Mucosa of rectum (tissue), 2 donors: ENCODE results near the gene ARL14.

Experiments used
- H3K27ac ChIP-seq, 2 donors: one replicate each; pipeline ENCODE4 v1.7.0; 2013; ENCODE audit warnings: inconsistent platforms in 2 of 2, low read depth in 2 of 2, low read length in 2 of 2
- H3K27me3 ChIP-seq, 2 donors: one replicate each; pipeline ENCODE4 v1.7.0; 2013; ENCODE audit warnings: low read length in 2 of 2; ENCODE audit not compliant: control insufficient read depth in 2 of 2, insufficient read depth in 2 of 2
- H3K36me3 ChIP-seq, 2 donors: one replicate each; pipeline ENCODE4 v1.7.0; 2013; ENCODE audit warnings: low read length in 2 of 2; ENCODE audit not compliant: control insufficient read depth in 2 of 2, insufficient read depth in 2 of 2
- H3K4me1 ChIP-seq, 2 donors: one replicate each; pipeline ENCODE4 v1.7.0; 2013; ENCODE audit warnings: low read length in 2 of 2, mild to moderate bottlenecking in 1 of 2; ENCODE audit not compliant: control insufficient read depth in 2 of 2, insufficient read depth in 2 of 2
- H3K4me3 ChIP-seq, 2 donors: one replicate each; pipeline ENCODE4 v1.7.0; 2013; ENCODE audit warnings: low read length in 2 of 2
- H3K9ac ChIP-seq, 2 donors: one replicate each; pipeline ENCODE4 v1.7.0; 2013; ENCODE audit warnings: low read length in 2 of 2, low read depth in 1 of 2, mild to moderate bottlenecking in 1 of 2
- H3K9me3 ChIP-seq, 2 donors: one replicate each; pipeline ENCODE4 v1.7.0; 2013; ENCODE audit warnings: low read length in 2 of 2; ENCODE audit not compliant: control insufficient read depth in 2 of 2
- donor health status: healthy.
- donor health status: Normal muscosa, but diverticular disease.

The ARL14 gene

GRCh38 chr3:160649596-160649995, 27.4 kb upstream of the ARL14 start:
- Histone ChIP-seq H3K9ac (no peak overlapping the region), H3K36me3 (no peaks in the 10 kb centered on the region), H3K4me3 (no peak overlapping the region), H3K9me3 (no peaks in the 10 kb centered on the region), H3K27ac (no peak overlapping the region), H3K4me1 (no peaks in the 10 kb centered on the region), H3K27me3 (no peaks in the 10 kb centered on the region)

GRCh38 chr3:160653512-160653911, 23.4 kb upstream of the ARL14 start:
- H3K9me3 ChIP-seq, result no peaks in the 10 kb centered on the region
- H3K27ac ChIP-seq, result no peak overlapping the region
- no peak overlapping the region for H3K4me3 ChIP-seq
- no peak overlapping the region for H3K9ac ChIP-seq
- no peaks in the 10 kb centered on the region for H3K27me3 ChIP-seq
- H3K4me1 ChIP-seq, result no peaks in the 10 kb centered on the region
- no peaks in the 10 kb centered on the region for H3K36me3 ChIP-seq

- H3K9me3 ChIP-seq, result no peaks in the 10 kb centered on the region
- H3K36me3 ChIP-seq, result no peaks in the 10 kb centered on the region
- no peak overlapping the region for H3K27ac ChIP-seq
- peaks cover 0 to 4% of the 10 kb centered on the region in 2 donors for H3K4me1 ChIP-seq
- H3K9ac ChIP-seq, result no peak overlapping the region
- no peak overlapping the region for H3K4me3 ChIP-seq
- H3K27me3 ChIP-seq, result no peaks in the 10 kb centered on the region
Observed at GRCh38 chr3:160660902-160661301, 16.1 kb upstream of the ARL14 start.

GRCh38 chr3:160661660-160662059, 15.3 kb upstream of the ARL14 start:
- Histone ChIP-seq H3K4me3 (no peak overlapping the region), H3K9me3 (no peaks in the 10 kb centered on the region), H3K27ac (no peak overlapping the region), H3K36me3 (no peaks in the 10 kb centered on the region), H3K4me1 (peaks cover 3 to 11% of the 10 kb centered on the region in 2 donors), H3K27me3 (no peaks in the 10 kb centered on the region), H3K9ac (no peak overlapping the region)

GRCh38 chr3:160665231-160665630, 11.7 kb upstream of the ARL14 start:
- no peak overlapping the region for H3K4me3 ChIP-seq
- H3K9ac ChIP-seq, result no peak overlapping the region
- H3K9me3 ChIP-seq, result no peaks in the 10 kb centered on the region
- peak overlapping the region in 1 of 2 donors; percentile 39 for H3K27ac ChIP-seq
- peaks cover 17 to 18% of the 10 kb centered on the region in 2 donors for H3K4me1 ChIP-seq
- H3K27me3 ChIP-seq, result no peaks in the 10 kb centered on the region
- H3K36me3 ChIP-seq, result no peaks in the 10 kb centered on the region

GRCh38 chr3:160665784-160666526, 11.0 kb upstream of the ARL14 start:
- H3K27me3 ChIP-seq, result no peaks in the 10 kb centered on the region
- no peaks in the 10 kb centered on the region for H3K9me3 ChIP-seq
- H3K9ac ChIP-seq, result no peak overlapping the region
- no peak overlapping the region for H3K4me3 ChIP-seq
- H3K27ac ChIP-seq, result peak overlapping the region; percentile 3 to 39
- H3K36me3 ChIP-seq, result no peaks in the 10 kb centered on the region
- H3K4me1 ChIP-seq, result peaks cover 17 to 18% of the 10 kb centered on the region in 2 donors

- Histone ChIP-seq H3K4me1 (peaks cover 17 to 18% of the 10 kb centered on the region in 2 donors), H3K9ac (no peak overlapping the region), H3K9me3 (no peaks in the 10 kb centered on the region), H3K4me3 (peak overlapping the region in 1 of 2 donors; percentile 28), H3K36me3 (no peaks in the 10 kb centered on the region), H3K27me3 (no peaks in the 10 kb centered on the region), H3K27ac (peak overlapping the region; percentile 44 to 52)
Observed at GRCh38 chr3:160667452-160667851, 9.5 kb upstream of the ARL14 start.

- Histone ChIP-seq H3K4me1 (peaks cover 18 to 20% of the 10 kb centered on the region in 2 donors), H3K4me3 (no peak overlapping the region), H3K9ac (no peak overlapping the region), H3K27ac (peak overlapping the region in 1 of 2 donors; percentile 3), H3K9me3 (no peaks in the 10 kb centered on the region), H3K27me3 (no peaks in the 10 kb centered on the region), H3K36me3 (no peaks in the 10 kb centered on the region)
Observed at GRCh38 chr3:160668454-160668853, 8.5 kb upstream of the ARL14 start.

- H3K27ac ChIP-seq, result no peak overlapping the region
- H3K4me3 ChIP-seq, result no peak overlapping the region
- peaks cover 23 to 34% of the 10 kb centered on the region in 2 donors for H3K4me1 ChIP-seq
Observed at GRCh38 chr3:160671231-160671630, 5.7 kb upstream of the ARL14 start.

GRCh38 chr3:160671995-160672394, 5.0 kb upstream of the ARL14 start:
- Histone ChIP-seq H3K27ac (no peak overlapping the region), H3K27me3 (no peaks in the 10 kb centered on the region), H3K9me3 (no peaks in the 10 kb centered on the region), H3K36me3 (no peaks in the 10 kb centered on the region), H3K9ac (no peak overlapping the region), H3K4me3 (no peak overlapping the region), H3K4me1 (peaks cover 15 to 34% of the 10 kb centered on the region in 2 donors)

More at GRCh38 chr3:160671231-160671630, 5.7 kb upstream of the ARL14 start:
- no peaks in the 10 kb centered on the region for H3K9me3 ChIP-seq
- H3K27me3 ChIP-seq, result no peaks in the 10 kb centered on the region
- H3K9ac ChIP-seq, result no peak overlapping the region
- H3K36me3 ChIP-seq, result no peaks in the 10 kb centered on the region
